Suppressor macrophage treated with lipopolysaccharide for 4 hours (primary cell): ENCODE measurements around the gene SORCS2.
A peak's percentile ranks its signal among the peaks of the same experiment; 100 is the strongest.

Source experiments
- DNase-seq: peaks from one replicate; pipeline ENCODE4 v3.0.0-alpha.2; 2020

SORCS2 gene

GRCh38 chr4:7540654-7541413, 348.5 kb downstream of the SORCS2 start:
- no peak for DNase-seq

DNA sequence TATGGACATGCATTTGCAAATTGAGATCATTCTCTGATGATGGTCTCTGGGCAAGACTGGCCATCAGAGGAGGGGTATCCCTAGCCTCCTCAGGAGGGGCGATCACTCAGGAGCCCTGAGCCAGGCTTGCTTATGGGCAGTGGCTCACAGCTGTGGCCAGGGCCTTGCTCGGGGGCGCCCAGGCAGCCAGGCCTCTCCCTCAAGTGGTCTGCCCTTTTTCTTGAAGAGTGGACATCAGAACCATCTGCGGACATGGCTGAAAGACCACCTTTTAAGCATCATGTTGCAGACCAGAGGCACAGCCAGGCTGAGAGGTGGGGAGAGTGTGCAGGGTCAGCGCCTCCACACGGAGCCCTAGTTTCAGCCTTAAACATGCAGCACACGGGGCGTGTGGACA, 349.1 kb downstream of the SORCS2 start:
- DNase-seq = no peak

DNA sequence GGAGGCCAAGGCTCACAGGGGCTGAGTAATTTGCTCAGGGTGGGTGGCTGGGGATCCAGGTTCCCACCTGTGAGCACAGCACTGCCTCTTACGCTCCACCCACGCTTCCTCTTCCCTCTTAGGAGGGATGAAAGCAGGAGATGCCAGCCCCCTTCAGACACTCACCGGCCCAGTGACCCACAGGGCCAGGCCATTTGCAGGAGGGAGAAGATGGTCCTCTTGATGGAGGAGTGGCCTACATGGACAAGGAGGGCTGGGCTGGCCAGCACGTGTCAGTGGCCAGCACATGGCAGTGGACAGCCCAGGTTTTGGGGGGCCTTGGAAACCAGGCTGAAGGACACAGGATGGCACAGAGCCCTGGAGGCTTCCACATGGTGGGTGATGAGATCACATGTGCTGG, 350.4 kb downstream of the SORCS2 start:
- DNase-seq = no peak

GRCh38 chr4:7546152-7546808, 353.9 kb downstream of the SORCS2 start:
- DNase-seq = no peak

DNA sequence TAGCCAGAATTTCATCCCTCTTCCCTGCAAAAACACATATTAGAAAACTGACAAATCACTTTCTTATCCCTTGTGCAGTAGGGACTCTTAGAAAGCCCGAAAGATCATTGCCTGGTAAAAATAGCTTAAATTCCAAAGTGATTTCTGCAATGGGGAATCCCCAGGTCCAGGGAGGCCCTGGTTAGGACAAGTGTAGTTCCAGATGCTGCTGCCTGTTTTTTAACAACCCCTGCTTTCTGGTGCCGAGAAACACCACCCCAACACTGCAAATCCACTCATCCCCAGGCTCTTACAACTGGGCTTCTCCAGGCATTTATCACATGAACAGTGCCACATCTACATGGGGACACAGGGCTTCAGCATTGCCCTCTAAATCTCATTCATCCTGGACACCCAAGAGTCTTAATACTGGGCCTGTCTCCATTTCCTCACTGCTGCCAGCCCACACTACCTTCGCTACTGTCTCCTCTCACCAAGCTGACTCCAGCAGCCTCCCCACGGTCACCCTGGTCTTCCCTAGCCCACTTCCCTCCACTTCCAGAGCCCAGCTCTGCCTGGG, 354.6 kb downstream of the SORCS2 start:
- DNase-seq = no peak

GRCh38 chr4:7547368-7548040, 355.2 kb downstream of the SORCS2 start:
- DNase-seq = no peak

GRCh38 chr4:7549866-7550265, 357.5 kb downstream of the SORCS2 start:
- no peak for DNase-seq

- DNase-seq = no peak
Measured at GRCh38 chr4:7552466-7552865, 360.1 kb downstream of the SORCS2 start.

- no peak for DNase-seq
Measured at GRCh38 chr4:7553280-7553679, 360.9 kb downstream of the SORCS2 start.

- DNase-seq = no peak
Measured at GRCh38 chr4:7554905-7555304, 362.6 kb downstream of the SORCS2 start.

GRCh38 chr4:7556558-7556957, 364.2 kb downstream of the SORCS2 start:
- no peak for DNase-seq

- no peak for DNase-seq
Measured at GRCh38 chr4:7557456-7557855, 365.1 kb downstream of the SORCS2 start.

GRCh38 chr4:7558436-7558835, 366.1 kb downstream of the SORCS2 start:
- DNase-seq = no peak

DNA sequence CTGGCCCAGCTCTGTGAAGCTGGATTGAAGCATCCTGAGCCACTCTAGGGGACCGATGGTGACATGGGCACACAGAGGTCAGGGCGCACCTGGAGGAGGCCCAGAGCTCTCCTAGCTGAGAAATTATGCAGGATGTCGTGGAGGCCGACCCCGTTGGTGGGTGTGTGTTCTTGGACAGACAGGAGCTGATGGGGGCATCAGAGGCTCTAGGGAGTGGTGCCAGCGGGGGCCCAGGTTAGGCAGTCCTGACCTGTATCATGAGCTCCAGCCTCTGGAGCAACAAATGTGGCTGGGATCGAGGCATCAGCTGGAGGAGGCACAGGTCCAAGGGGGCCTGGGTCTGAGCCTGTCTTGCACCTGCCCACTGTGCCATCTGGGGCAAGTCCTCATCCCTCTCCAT, 367.0 kb downstream of the SORCS2 start:
- DNase-seq = no peak

- DNase-seq = no peak
Measured at GRCh38 chr4:7559741-7560395, 367.5 kb downstream of the SORCS2 start.

- no peak for DNase-seq
Measured at GRCh38 chr4:7561557-7561956, 369.2 kb downstream of the SORCS2 start.

GRCh38 chr4:7564242-7564641, 371.9 kb downstream of the SORCS2 start:
- DNase-seq = peak; percentile 9

DNA sequence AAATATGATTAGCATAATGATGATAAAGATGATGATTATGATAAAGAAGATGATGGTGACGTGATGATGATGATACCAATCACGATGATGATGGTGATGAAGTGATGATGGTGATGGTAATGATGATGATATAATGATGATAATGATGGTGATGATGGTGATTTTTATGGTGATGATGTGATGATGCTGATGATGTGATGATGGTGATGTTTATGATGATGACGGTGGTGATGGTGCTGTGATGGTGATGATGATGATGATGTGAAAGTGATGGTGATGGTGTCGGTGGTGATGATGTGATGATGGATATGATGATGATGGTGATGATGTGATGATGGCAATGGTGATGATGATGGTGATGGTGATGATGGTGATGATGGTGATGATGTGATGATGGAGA, 373.1 kb downstream of the SORCS2 start:
- DNase-seq = no peak

DNA sequence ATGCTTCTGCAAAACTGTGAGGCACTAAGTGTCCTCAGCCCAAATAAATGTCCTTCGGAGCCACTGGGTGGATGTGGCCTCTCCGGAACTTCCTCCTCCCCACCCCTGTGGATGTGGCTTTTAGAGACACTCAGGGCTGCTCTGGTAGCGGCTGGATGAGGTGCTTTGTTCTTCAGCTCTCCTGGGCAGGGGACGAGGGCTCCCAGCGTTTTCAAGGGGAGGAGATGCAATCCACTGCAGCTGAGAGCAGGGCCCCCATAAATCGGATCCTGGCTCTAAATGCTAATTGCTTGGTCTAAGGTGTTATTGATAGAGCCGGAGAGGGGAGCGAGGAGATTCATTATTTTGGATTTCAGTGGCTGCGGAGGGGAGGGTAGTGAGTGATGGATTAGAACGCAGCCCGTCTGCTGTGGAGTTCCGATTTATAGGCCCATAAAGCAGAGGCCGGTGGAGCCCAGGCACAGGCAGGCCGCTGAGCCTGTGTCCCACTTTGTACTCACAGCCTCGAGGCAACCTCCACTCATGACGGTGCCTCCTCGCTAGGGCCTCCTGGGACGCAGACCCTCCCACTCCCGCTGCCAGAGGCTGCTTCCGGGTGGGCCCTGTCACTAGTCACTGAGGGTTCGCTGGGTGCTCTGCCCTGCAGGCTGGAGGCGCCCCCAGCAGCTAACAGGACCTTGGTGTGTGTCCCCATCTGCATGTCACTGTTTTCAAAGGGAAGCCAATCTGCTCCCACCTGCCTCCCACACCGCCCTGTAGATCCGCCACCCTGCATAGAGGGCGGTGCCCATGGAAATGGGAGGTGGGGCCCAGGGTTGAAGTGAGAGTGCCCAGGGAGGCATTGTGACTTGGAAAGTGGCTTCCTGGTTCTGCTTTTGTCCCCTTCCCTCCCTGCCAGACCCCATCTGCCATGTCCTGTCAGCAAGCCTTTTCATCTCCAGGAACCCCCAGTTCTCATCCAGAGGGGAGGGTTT, 377.8 kb downstream of the SORCS2 start:
- no peak for DNase-seq

GRCh38 chr4:7571001-7571400, 378.7 kb downstream of the SORCS2 start:
- DNase-seq = no peak

- no peak for DNase-seq
Measured at GRCh38 chr4:7571701-7572100, 379.4 kb downstream of the SORCS2 start.

GRCh38 chr4:7572894-7573293, 380.6 kb downstream of the SORCS2 start:
- no peak for DNase-seq
